GM19099 (cell line): ENCODE results near the gene FGF18.

Experiments
- POLR2A ChIP-seq: IDR thresholded peaks from 3 replicates; pipeline ENCODE4 v1.6.1; 2011; ENCODE audit warnings: low read depth; ENCODE audit not compliant: insufficient read length; ENCODE audit errors: extremely low read depth

Gene FGF18

DNA sequence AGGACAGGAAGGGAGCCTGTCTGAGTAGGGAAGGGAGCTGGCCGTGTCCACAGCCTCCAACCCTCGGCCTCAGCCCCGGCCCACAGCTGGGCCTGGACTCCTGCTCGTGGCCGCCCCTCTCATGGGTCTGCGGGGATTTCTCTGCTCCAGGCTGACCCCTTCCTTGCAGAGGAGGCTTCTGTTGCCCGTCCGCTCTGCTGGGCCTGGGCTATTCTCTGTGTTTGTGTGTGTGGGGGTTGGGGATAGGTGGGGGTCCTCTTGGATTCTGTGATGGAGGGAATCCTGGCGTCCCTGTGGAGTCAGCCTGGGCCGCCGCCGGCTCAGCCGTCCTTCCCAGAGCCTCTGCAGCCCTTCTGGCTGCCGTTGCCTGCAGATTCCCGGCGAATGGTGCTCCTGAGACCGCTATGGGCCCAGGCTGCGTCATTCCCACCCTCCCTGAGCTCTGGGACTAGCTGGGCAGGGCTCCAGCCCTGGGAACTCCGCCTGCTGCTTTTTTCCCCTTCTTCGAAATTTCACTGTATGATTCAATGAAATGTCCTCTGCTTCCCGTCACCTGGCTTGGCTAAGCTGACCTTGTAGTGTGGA is 64.2 kb downstream of the FGF18 start:
- no peak for TF ChIP-seq POLR2A

DNA sequence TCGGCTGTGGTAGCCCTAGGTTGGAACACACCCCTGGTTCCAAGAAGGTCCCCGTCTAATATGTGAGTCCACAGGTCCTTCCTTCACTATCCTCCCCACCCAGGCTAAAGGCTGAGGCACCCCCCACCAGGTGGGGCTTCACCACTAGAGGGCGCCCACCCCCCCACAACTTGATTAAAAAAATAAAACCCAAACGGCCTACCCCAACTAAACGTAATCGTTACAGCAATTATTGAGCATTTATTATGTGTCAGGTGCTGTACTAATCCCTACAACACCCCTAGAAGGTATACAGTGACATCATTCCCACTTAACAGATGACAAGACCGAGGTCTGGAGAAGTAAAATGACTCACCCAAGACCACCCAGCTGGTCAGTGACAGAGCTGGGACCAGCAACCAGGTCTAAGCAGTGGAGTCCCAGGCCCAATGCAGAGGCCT is 65.0 kb downstream of the FGF18 start:
- TF ChIP-seq POLR2A: no peak

DNA sequence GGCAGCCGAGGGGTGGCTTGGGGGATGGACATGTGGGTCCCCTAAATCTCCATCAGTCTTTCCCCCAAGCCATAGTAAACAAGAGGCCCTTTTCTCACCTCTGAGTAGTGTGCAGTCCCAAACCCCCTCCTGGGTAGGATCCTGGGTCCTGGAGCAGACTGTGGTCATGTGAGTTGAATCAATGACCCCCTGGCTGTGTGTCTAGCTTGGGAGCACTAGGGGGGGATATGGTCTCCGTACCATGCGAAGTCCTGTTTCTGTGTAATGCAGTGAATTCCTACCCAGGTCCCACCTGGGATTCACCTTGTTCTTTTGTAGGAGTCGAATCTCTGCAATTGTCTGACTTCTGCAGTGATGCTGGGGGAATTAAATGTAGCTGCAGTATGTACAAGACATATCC is 66.2 kb downstream of the FGF18 start:
- no peak for TF ChIP-seq POLR2A

DNA sequence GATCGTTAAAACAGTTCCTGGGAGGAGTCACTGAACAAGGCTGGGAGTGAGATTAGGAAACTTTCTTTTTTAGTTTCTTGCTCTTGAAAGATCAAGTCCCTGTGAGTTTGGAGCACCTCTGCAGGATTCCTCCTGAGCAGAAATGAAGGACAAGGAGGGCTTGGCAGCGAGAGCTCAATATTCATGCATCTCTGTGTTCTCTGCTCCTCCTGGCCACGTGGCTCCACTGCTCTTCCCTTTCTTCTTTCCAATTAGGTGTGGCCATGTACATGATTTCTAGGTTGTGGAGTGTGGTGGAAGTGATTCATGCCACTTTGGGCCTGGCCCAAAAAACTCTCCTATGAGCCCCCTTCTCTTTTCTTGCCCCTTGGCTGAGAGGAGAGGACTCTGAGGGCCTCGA is 67.2 kb downstream of the FGF18 start:
- TF ChIP-seq POLR2A: no peak

DNA sequence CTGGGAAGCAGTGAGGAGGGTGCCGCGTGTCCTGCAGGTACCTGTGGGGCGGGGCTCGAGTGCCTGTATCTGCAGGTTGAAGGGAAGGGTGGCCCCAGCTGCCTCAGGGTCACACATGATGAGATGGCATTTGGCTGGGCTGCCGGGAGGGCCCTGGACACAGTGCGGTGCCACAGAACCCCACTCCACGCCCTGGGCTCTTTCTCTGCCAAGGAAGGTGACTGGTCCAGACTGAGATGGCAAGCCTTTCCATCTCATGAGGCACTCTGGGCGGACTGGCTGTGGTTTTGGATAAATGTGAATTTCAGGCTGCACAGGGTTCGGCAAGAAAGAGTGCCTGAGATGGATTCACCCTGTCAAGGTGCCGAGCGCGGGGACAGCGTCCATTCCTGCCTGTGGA is 69.4 kb downstream of the FGF18 start:
- no peak for TF ChIP-seq POLR2A

DNA sequence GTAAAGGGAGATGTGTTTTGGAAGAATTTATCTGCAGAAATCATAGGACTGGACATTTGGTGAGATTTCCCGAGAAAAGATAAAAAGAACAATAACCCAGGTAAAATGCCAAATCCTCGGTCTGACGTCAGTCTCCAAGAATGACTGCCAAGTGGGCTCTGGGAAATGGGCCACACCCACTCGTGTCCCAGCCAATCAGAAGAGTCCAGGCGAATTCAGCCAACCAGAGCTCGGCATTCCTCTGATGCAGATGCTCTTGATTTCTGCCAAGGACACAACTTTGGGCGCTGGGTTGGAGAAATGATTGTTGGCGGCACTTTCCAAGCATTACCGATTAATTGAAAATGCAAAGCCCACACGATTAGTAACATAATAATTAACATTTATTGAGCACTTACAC is 73.3 kb downstream of the FGF18 start:
- TF ChIP-seq POLR2A: no peak

DNA sequence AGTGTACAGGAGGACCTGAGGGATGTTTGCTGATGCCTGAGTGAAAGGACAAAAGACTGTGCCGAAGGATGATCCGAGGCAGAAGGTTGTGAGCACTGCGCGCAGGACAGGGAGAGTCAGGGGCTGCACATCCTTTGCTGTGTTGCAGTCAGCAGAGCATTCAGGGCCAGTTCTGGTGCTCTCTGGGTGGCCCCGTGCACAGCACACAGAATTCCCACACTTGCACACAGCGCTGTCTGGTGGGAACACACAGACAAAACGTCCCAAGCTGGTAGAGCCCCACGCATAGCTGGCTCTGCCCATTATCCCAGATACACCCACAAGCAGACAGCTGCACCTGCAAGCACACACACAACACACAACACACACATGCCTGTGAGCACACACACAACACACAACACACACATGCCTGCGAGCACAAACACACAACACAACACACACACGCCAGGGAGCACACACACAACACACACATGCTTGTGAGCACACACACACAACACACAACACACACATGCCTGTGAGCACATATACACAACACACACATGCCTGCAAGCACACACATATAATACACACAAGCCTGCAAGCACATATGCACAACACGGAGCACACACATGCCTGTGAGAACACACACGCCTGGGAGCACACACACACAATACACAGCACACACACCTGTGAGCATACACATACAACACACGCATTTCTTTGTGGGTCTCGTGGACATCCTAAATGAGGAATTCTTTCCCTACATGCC is 74.4 kb downstream of the FGF18 start:
- no peak for TF ChIP-seq POLR2A

DNA sequence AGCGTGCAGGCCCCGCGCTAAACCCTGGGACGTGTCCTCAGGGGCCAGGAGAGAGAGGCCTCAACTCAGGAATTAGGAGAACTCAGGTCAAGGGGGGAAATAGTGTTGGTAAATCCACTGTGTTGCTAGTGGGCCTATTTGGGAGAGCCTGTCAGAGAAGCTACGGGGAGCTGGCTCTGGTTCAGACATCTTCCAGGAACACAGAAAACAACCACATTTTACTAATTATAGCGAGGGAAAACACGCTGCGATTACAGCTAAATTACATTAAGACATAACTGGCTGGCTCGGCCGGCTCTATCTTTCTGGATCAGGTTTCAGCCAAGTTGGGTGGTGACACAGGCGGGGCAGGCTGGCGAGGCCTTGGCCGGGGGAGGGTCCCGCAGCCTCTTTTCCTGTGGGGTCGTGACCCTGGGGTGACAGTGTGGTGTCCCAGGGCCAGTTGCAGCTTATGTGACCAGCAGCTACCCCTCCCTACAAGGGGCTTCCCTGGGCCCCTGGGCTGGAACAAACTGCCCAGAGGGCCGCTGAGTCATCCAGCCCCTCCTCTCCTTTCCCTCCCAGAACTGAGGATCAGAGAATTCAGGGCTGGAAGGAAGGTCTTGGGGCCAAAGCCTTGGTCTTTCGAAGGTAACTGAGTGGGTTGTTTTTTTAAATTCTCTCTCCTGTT is 75.1 kb downstream of the FGF18 start:
- TF ChIP-seq POLR2A: no peak

DNA sequence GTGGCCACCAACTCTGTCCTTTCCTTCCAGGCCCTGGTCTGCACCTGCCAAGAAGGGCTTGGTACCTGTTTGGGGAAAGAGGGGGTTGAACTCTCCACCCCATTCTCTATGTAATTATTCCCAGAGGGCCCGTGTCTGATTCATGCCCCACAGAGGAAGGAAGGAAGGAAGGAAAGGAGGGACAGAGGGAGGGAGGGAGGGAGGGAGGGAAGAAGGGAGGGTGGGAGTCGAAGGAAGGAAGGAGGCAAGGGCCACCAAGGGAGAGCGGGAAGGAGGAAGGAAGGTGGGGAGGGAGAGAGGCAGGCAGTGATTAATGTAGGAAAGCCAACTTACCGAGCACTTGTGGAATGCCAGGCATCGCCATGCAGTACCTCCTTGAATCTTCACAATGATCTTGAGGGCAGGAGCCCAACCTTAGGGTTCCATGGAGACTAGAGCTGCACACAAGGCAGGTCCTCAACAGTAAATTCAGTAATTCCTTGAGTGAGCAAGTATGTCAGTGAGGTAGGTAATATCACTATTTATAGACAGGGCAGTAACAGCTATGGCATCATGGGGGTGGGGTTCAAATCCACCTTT is 75.8 kb downstream of the FGF18 start:
- TF ChIP-seq POLR2A: no peak

DNA sequence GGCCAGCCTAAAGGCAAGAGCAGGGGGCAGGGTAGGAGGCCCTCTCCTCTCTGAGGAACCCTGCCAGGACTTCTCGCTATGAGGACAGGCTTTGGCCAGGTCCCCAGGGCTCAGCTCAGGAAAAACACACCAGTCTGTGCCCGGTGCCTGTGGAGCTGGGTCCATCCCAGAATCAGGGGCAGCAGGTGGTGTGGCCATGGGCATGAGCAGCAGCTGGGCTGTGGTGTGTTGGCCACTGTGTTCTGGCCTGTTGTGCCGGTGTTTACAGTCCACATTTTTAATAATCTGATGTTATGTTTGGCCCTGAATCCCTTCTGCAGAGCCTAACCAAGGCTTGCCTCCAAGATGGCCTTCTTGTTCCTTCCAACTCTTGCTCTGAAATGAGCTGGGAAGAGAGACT is 77.0 kb downstream of the FGF18 start:
- TF ChIP-seq POLR2A: no peak

DNA sequence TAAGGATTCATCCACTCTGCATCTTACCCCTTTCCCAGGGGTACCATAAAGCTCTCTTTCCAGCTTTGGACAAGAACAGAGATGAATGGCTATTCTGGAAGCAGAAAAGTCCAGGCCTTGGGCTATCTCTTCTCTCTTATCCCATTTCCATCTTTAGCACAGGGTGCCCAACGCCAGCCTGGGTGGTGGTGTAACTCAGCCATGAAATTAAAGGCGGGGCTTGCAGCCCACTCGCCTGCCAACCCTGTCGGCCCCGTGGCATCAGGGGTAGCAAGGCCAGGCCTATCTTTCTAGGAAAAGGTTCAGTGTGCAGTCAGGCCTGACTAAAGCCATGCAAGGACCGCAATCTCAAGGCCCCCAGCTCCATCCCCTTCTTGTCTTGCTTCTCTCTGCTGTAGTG is 78.7 kb downstream of the FGF18 start:
- TF ChIP-seq POLR2A: no peak

DNA sequence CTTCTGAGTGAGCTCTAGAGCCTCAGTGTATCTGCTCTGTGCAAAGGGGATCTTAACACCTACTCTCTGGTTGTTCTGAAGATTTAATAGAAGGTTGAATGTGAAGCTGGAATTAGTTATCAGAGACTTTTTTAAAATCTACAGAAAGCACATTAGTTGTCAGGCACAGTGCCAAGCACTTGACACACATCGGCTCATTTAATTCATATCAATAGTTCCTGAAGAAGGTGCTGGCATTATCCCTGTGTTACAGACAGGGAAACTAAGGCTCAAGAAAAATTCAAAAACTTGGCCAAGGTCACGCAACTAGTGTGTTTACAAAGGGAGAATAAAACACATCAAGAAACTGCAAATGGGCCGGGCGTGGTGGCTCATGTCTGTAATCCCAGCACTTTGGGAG is 80.2 kb downstream of the FGF18 start:
- TF ChIP-seq POLR2A: no peak

DNA sequence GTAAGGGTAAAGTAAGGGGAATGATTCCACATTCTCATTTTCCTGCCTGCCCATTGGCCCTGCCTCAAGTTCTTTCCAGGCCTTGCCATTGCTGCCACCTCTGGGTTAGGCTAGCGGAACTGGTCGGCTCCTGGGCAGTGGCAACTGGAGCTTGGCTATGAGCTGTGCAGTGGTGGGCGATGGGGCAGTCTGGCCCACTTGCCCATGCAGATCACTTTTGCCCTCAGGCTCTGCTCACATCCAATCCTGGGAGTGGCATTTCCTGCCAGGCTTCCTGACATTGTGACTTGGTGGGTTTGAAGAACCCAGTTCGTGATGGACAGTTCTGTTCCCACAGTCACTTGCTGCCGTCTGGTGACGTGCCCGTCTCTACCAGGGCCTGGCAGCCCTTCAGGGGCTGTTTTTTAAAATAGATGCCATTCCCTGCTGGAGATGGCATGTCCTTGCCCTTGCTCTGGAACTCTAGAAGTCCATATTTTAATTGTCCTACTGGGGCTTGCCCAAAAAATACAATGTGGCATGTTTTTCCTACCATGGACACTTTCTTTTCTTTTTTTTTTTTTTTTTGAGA is 86.1 kb downstream of the FGF18 start:
- no peak for TF ChIP-seq POLR2A

DNA sequence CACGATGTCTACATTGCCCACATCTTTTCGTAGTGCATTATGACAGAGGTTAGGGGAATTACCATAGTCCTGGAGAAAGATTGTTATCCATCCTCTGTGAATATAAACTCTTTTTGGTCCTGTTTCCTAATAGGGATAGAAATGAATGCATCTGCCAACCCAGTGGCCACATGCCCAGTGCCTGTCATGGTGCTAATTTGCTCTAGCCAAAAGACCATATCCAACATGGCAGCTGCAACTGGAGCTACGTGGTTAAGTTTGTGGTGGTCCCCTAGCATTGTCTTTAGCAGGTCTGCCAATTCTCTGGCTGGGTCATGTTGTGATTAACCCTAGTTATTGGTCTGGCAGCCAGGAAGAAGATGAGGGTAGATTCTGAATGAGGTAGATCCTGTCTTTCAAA is 87.5 kb downstream of the FGF18 start:
- TF ChIP-seq POLR2A: no peak
